Loucy (cell line): ENCODE results near the gene PDK4.

Experiments
- EZH2phosphoT487 ChIP-seq: fragments of 200-600 bp; IDR thresholded peaks from 2 replicates; pipeline ENCODE4 v1.6.1; 2018; ENCODE audit warnings: antibody characterized with exemption, mild to moderate bottlenecking, moderate library complexity, borderline replicate concordance
- TF ChIP-seq, protein P1 (sequence below): fragments of 200-600 bp; sonication (generic); conservative IDR thresholded peaks from 2 replicates; pipeline ENCODE4 v1.5.1; 2014; ENCODE audit warnings: mild to moderate bottlenecking, antibody characterized with exemption, low read length

DNA sequence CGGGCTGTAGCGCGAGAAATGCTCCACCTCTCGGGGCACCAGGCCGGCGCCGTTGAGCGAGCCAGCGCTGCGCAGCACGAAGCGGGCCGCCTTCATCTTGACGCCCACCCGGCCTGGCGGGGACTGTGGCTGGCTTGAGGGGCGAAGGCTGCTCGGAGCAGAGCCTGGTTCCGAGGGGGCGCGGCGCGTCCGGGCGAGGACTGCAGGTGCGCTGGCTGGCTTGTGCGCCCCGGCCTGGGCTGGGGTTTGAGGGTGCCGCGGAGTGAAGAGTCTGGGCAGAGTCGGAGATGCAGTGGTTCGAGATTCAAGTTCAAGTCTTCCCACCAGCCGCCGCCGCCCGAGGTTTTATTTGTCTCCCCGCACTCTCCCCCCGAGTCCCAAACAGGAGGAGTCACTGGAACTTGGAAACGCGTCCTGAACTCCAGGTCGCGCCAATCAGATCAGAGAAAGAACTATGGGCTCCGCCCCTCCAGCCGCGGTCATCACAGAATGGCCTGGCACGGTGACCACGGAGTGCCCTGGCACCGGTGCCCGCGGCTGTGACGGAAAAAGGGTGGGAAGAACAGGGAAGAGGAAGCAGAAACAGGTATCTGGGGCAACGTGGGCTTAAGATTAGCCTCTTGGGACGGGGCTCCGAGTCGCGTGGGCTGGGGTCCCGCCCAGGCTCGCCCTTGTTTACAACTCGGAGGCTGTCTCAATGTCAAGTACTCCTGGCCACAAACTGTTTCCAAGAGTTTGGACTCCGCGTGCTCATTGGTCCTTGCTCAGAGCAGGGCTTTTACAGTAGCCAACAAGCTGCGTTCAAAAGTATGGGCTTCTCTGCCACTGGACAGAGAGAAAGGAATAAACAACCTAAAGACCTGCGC, at the start of gene PDK4:
- TF ChIP-seq, protein P1, sequence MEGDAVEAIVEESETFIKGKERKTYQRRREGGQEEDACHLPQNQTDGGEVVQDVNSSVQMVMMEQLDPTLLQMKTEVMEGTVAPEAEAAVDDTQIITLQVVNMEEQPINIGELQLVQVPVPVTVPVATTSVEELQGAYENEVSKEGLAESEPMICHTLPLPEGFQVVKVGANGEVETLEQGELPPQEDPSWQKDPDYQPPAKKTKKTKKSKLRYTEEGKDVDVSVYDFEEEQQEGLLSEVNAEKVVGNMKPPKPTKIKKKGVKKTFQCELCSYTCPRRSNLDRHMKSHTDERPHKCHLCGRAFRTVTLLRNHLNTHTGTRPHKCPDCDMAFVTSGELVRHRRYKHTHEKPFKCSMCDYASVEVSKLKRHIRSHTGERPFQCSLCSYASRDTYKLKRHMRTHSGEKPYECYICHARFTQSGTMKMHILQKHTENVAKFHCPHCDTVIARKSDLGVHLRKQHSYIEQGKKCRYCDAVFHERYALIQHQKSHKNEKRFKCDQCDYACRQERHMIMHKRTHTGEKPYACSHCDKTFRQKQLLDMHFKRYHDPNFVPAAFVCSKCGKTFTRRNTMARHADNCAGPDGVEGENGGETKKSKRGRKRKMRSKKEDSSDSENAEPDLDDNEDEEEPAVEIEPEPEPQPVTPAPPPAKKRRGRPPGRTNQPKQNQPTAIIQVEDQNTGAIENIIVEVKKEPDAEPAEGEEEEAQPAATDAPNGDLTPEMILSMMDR = no peak
- no peak for TF ChIP-seq EZH2phosphoT487
